PFSK-1 (cell line): ENCODE results near the gene FOXP3.

Experiments
- FOXP2 ChIP-seq: optimal IDR thresholded peaks from 2 replicates; pipeline ENCODE3; 2011; ENCODE audit warnings: borderline replicate concordance, control low read depth, inconsistent platforms; ENCODE audit not compliant: insufficient read depth; ENCODE audit errors: extremely low read length, extremely low read depth
- POLR2AphosphoS5 ChIP-seq: IDR thresholded peaks from 2 replicates; pipeline ENCODE4 v1.6.1; 2012; ENCODE audit warnings: low read depth, mild to moderate bottlenecking, control low read depth, low read length, moderate library complexity
- REST ChIP-seq, 2 experiments: IDR thresholded peaks; 2 replicates each; pipeline versions ENCODE4 v1.6.1 to v1.8.0; 2011 to 2012; ENCODE audit warnings: low read depth in 2 of 2, low read length in 2 of 2, control low read depth in 1 of 2, inconsistent platforms in 1 of 2, mild to moderate bottlenecking in 1 of 2, moderate library complexity in 1 of 2; ENCODE audit not compliant: insufficient read depth in 1 of 2
- SIN3A ChIP-seq: IDR thresholded peaks from 2 replicates; pipeline ENCODE4 v1.6.1; 2012; ENCODE audit warnings: mild to moderate bottlenecking, low read length, moderate library complexity, borderline replicate concordance; ENCODE audit not compliant: insufficient read depth
- TAF1 ChIP-seq: IDR thresholded peaks from 2 replicates; pipeline ENCODE4 v1.6.1; 2012; ENCODE audit warnings: low read length, control low read depth, borderline replicate concordance; ENCODE audit not compliant: insufficient read depth

Gene FOXP3

DNA sequence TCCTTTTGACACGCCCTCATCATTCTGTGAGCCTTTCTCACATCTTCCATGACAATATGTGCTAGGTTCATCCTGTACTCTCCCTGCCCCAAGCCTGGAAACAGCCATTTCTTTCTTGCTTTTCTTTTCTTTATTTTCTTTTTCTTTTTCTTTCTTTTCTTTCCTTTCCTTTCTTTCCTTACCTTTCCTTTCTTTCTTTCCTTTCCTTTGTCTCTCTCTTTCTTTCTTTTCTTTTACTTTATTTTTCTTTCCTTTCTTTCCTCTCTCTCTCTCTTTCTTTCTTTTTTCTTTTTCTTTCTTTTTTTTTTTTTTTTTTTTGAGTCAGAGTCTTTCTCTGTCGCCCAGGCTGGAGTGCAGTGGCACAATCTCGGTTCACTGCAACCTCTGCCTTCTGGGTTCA lies 19.7 kb upstream of the FOXP3 start:
- no peak for TF ChIP-seq TAF1
- no peak for TF ChIP-seq FOXP2
- TF ChIP-seq REST (IDR thresholded peaks at IDR 0.05; ENCODE audit: insufficient read depth in 1 of 2, low read depth in 2 of 2, low read length in 2 of 2): no peak
- TF ChIP-seq POLR2AphosphoS5: no peak
- no peak for TF ChIP-seq SIN3A

GRCh38 chrX:49282647-49283011 lies 18.1 kb upstream of the FOXP3 start:
- TF ChIP-seq SIN3A: no peak
- no peak for TF ChIP-seq POLR2AphosphoS5
- TF ChIP-seq TAF1: no peak
- no peak for TF ChIP-seq FOXP2
- no peak for TF ChIP-seq REST (IDR thresholded peaks at IDR 0.05; ENCODE audit: insufficient read depth in 1 of 2, low read depth in 2 of 2, low read length in 2 of 2)

GRCh38 chrX:49278081-49278480 lies 13.6 kb upstream of the FOXP3 start:
- no peak for TF ChIP-seq POLR2AphosphoS5
- no peak for TF ChIP-seq SIN3A
- TF ChIP-seq TAF1: no peak
- no peak for TF ChIP-seq REST (IDR thresholded peaks at IDR 0.05; ENCODE audit: insufficient read depth in 1 of 2, low read depth in 2 of 2, low read length in 2 of 2)
- no peak for TF ChIP-seq FOXP2

DNA sequence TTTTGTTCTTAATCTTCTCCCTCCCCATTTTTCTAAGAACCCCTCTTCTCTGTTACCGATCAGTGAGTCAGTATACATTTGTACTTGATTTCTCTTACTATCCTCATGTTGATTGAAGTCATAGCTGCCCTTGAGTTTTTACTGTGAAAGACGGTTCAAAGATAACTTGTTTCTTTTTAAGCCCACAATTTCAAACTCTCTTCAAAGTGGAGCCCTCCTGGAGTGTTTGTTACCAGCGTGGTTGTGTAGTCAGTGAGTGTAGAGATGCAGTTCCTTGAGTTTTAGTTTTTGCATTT lies 13.0 kb upstream of the FOXP3 start:
- TF ChIP-seq POLR2AphosphoS5: no peak
- no peak for TF ChIP-seq TAF1
- TF ChIP-seq FOXP2: no peak
- no peak for TF ChIP-seq REST (IDR thresholded peaks at IDR 0.05; ENCODE audit: insufficient read depth in 1 of 2, low read depth in 2 of 2, low read length in 2 of 2)
- TF ChIP-seq SIN3A: no peak

DNA sequence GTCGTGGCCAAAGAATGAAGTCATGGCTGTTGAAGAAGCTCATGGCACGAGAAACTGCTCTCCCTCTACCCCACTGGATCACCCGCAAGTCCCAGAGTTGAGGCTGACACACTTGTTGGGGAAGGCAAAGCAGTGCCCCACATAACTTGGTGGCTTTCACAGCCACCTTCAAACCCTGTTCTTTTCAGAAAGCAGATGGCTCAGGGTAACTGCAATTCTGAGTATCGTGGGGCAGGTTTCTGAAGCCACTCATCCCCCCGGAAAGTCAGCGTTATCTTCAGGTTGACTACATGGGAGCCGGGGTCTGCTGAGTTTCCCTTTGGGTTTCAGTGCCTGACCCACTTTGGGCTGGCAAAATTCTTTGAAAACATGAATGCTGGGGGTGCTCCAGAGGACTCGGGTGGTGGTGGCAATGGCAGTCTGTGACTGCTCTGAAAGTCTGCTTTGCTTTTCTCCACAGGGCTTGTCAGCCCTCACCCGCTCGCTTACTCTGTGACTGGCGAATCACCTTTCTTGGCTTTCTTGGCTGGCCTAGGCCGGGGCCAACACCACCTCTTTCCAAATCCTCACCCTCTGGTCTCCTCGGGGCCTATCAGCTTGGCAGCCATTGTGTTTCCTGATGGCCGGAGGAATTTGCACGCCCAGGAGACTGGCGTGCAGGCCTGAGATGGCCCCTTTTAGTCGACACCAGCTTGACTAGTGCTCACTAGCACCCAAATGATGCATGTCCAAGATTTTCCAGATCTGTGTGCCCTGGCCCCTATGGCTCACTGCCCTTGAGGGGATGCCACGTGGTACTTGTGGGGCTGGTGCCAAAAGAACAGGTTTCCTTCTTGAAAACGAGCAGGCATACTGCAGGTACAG lies 12.4 kb upstream of the FOXP3 start:
- 0 out of 2 replicates have a peak, but pooled peaks have one; percentile 36 for TF ChIP-seq POLR2AphosphoS5
- no peak for TF ChIP-seq TAF1
- TF ChIP-seq SIN3A: no peak
